Activated CD8-positive, alpha-beta T cell treated with anti-CD3 and anti-CD28 coated beads for 36 hours (primary cell): ENCODE measurements around the gene HECTD1. TPM values are rescaled to one million over a fixed set of nuclear protein-coding genes. Genes with fewer than 3 reads are reported as not detected.

Source experiments
- ATAC-seq: fragments of 200-7000 bp; cut with Tn5 transposase; one replicate; pipeline ENCODE4 v1.10.0; 2021; ENCODE audit warnings: mild to moderate bottlenecking, moderate library complexity
- CTCF ChIA-PET: fragments of 350-600 bp; sonication (Branson Sonifier 250); formaldehyde crosslinking; loops from one replicate; lab custom pipeline; 2021; ENCODE audit warnings: antibody characterized with exemption; lab: Charles Lee
- POLR2A ChIA-PET: fragments of 350-600 bp; sonication (Branson Sonifier 250); formaldehyde crosslinking; loops from one replicate; lab custom pipeline; 2021; ENCODE audit warnings: antibody characterized with exemption; lab: Charles Lee
- DNase-seq: peaks from one replicate; pipeline ENCODE4 v3.0.0-alpha.2; 2020
- H3K27ac Mint-ChIP-seq: one replicate; pipeline ENCODE4 v1.8.0; 2021; ENCODE audit warnings: mild to moderate bottlenecking, mixed read lengths
- H3K27me3 Mint-ChIP-seq: one replicate; pipeline ENCODE4 v1.8.0; 2021; ENCODE audit warnings: mixed read lengths
- H3K36me3 Mint-ChIP-seq: one replicate; pipeline ENCODE4 v1.8.0; 2021; ENCODE audit warnings: low read depth, mixed read lengths
- H3K4me1 Mint-ChIP-seq: one replicate; pipeline ENCODE4 v1.8.0; 2021; ENCODE audit warnings: low read depth, mixed read lengths
- H3K4me3 Mint-ChIP-seq: one replicate; pipeline ENCODE4 v1.8.0; 2021; ENCODE audit warnings: mild to moderate bottlenecking, moderate library complexity, mixed read lengths
- H3K9me3 Mint-ChIP-seq: one replicate; pipeline ENCODE4 v1.8.0; 2021; ENCODE audit warnings: mixed read lengths
- intact Hi-C: fragments of 100-400 bp; cut with micrococcal nuclease; formaldehyde crosslinking; loops from one replicate; pipeline ENCODE4 v1.10.0; 2022
- total RNA-seq, 2 experiments: library from RNA; stranded (reverse); gene quantifications; one replicate each; pipeline ENCODE4 v1.2.3, GENCODE V29; 2021
- TF ChIP-seq, protein P1 (sequence below): fragments of 200-600 bp; IDR thresholded peaks from one replicate; pipeline ENCODE4 v1.8.0; 2022; ENCODE audit warnings: antibody characterized with exemption, mild to moderate bottlenecking

HECTD1 gene
- total RNA-seq, 2 experiments from 2014 or later = 78.9 to 82.2 TPM

- no peak overlapping the region for H3K27ac Mint-ChIP-seq
- no peaks in the 10 kb centered on the region for H3K9me3 Mint-ChIP-seq
- ChIA-PET CTCF (no interaction called here), POLR2A (no interaction called here)
- DNase-seq = no peak
- TF ChIP-seq, protein P1, sequence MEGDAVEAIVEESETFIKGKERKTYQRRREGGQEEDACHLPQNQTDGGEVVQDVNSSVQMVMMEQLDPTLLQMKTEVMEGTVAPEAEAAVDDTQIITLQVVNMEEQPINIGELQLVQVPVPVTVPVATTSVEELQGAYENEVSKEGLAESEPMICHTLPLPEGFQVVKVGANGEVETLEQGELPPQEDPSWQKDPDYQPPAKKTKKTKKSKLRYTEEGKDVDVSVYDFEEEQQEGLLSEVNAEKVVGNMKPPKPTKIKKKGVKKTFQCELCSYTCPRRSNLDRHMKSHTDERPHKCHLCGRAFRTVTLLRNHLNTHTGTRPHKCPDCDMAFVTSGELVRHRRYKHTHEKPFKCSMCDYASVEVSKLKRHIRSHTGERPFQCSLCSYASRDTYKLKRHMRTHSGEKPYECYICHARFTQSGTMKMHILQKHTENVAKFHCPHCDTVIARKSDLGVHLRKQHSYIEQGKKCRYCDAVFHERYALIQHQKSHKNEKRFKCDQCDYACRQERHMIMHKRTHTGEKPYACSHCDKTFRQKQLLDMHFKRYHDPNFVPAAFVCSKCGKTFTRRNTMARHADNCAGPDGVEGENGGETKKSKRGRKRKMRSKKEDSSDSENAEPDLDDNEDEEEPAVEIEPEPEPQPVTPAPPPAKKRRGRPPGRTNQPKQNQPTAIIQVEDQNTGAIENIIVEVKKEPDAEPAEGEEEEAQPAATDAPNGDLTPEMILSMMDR = no peak
- no peak for ATAC-seq
- H3K4me1 Mint-ChIP-seq = peaks cover 2% of the 10 kb centered on the region
- intact Hi-C loops = no loop called here
- no peak overlapping the region for H3K4me3 Mint-ChIP-seq
- no peaks in the 10 kb centered on the region for H3K27me3 Mint-ChIP-seq
- peaks cover 43% of the 10 kb centered on the region for H3K36me3 Mint-ChIP-seq
Measured at GRCh38 chr14:31118892-31119291, 88.7 kb downstream of the HECTD1 start.

- DNase-seq (no peak), ATAC-seq (no peak)
- ChIA-PET CTCF (no interaction called here), POLR2A (no interaction called here)
- Mint-ChIP-seq H3K9me3 (no peaks in the 10 kb centered on the region), H3K36me3 (peaks cover 31% of the 10 kb centered on the region), H3K4me1 (no peaks in the 10 kb centered on the region), H3K27me3 (no peaks in the 10 kb centered on the region), H3K4me3 (no peak overlapping the region), H3K27ac (no peak overlapping the region)
- TF ChIP-seq, protein P1 = no peak
- intact Hi-C loops = no loop called here
Measured at GRCh38 chr14:31113794-31114193, 93.8 kb downstream of the HECTD1 start.

DNA sequence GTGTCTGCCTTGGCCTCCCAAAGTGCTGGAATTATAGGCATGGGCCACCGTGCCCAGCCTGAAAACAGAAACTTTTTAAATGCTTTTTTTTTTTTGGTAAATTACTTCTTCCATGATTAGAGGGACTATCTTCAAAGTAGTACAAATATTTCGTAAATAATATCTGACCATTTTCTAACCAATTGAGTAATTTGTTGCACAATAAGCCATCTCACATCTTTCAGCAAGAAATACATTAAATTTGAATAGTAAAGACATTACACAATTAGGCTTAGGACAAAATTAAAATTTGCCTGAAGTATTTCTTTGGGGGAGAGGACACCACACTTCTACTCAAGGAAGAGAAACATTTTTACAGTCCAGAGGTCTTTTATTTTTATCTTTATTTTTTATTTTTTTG, 96.7 kb downstream of the HECTD1 start:
- no peak overlapping the region for H3K27ac Mint-ChIP-seq
- CTCF ChIA-PET = no interaction called here
- no peak for DNase-seq
- intact Hi-C loops = no loop called here
- no peaks in the 10 kb centered on the region for H3K9me3 Mint-ChIP-seq
- no peak for ATAC-seq
- POLR2A ChIA-PET = interaction anchor here (0.8 kb wide), 1 partner anchor 108 kb away, joined by 3 read pairs; no protein-coding TSS in a partner anchor
- TF ChIP-seq, protein P1 = no peak
- no peaks in the 10 kb centered on the region for H3K27me3 Mint-ChIP-seq
- peaks cover 30% of the 10 kb centered on the region for H3K36me3 Mint-ChIP-seq
- H3K4me3 Mint-ChIP-seq = no peak overlapping the region
- H3K4me1 Mint-ChIP-seq = peaks cover 4% of the 10 kb centered on the region

DNA sequence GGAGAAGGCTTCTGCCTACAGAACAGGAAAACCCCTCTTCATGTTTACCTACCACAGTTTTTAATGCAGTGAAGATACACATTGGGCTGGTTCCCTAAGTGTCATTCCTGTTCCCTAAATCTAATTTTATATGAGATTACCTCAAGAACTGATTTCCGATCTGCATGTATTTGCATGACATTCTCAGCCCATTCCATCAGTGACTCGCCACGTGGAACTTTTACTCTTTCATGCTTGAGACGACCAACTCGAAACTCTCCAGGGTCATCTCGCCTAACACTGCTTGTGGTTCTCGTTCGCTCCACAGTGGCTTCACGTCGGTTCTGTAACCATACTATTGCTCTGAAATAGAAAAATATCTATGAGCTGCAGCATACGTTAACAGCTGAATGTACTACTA, 98.3 kb downstream of the HECTD1 start:
- no peak overlapping the region for H3K4me3 Mint-ChIP-seq
- H3K27ac Mint-ChIP-seq = no peak overlapping the region
- CTCF ChIA-PET = interaction anchor here (1.3 kb wide), 1 partner anchor 9 kb away, joined by 7 read pairs; no protein-coding TSS in a partner anchor
- peaks cover 4% of the 10 kb centered on the region for H3K4me1 Mint-ChIP-seq
- TF ChIP-seq, protein P1 = no peak
- no peak for ATAC-seq
- peaks cover 41% of the 10 kb centered on the region for H3K36me3 Mint-ChIP-seq
- no peak for DNase-seq
- no peaks in the 10 kb centered on the region for H3K9me3 Mint-ChIP-seq
- intact Hi-C loops = no loop called here
- POLR2A ChIA-PET = interaction anchor here (1.2 kb wide), 2 partner anchors 15 to 20 kb away, joined by 3 read pairs; no protein-coding TSS in a partner anchor
- H3K27me3 Mint-ChIP-seq = no peaks in the 10 kb centered on the region

- Mint-ChIP-seq H3K9me3 (no peaks in the 10 kb centered on the region), H3K4me1 (peaks cover 4% of the 10 kb centered on the region), H3K27ac (no peak overlapping the region), H3K27me3 (no peaks in the 10 kb centered on the region), H3K36me3 (peaks cover 47% of the 10 kb centered on the region), H3K4me3 (no peak overlapping the region)
- ChIA-PET CTCF (interaction anchor here (1.1 to 1.9 kb wide), 3 partner anchors 29 to 233 kb away, joined by 3 to 4 read pairs (median 3); partner anchors contain the start of gene COCH), POLR2A (no interaction called here)
- DNase-seq = no peak
- peak; percentile 67 for ATAC-seq
- TF ChIP-seq, protein P1 = no peak
- intact Hi-C loops = no loop called here
Measured at GRCh38 chr14:31106768-31107167, 100.8 kb downstream of the HECTD1 start.
